Measurements from ENCODE around the gene NUP98. TPM values are rescaled to one million over a fixed set of nuclear protein-coding genes. Genes with fewer than 3 reads are reported as not detected.
A peak's percentile ranks its signal among the peaks of the same experiment; 100 is the strongest.
"Not testable (repeated sequence)": the region's sequence is repeated elsewhere in the genome, so short reads cannot be mapped to it uniquely, and the experiment has no call there.

Gene NUP98
- total RNA-seq, 1 donor from 2014 or later, result 47.8 TPM

GRCh38 chr11:3645552-3645951 is 151.8 kb downstream of the NUP98 start:
- Mint-ChIP-seq H3K27me3 (ENCODE audit: low read depth) (peaks cover 31% of the 10 kb centered on the region), H3K36me3 (ENCODE audit: low read depth) (no peaks in the 10 kb centered on the region), H3K4me1 (ENCODE audit: low read depth) (peaks cover 16% of the 10 kb centered on the region), H3K4me3 (ENCODE audit: unreplicated experiment) (no peak overlapping the region), H3K27ac (ENCODE audit: unreplicated experiment) (no peak overlapping the region), H3K9me3 (ENCODE audit: low read depth) (no peaks in the 10 kb centered on the region)
- no peak for DNase-seq (ENCODE audit: low spot score)
- TF ChIP-seq CTCF (IDR thresholded peaks at IDR 0.05), result no peak

- peaks cover 24% of the 10 kb centered on the region for H3K27me3 Mint-ChIP-seq (ENCODE audit: low read depth)
- peaks cover 16% of the 10 kb centered on the region for H3K4me1 Mint-ChIP-seq (ENCODE audit: low read depth)
- H3K4me3 Mint-ChIP-seq (ENCODE audit: unreplicated experiment), result no peak within 1 kb of the TSS
- no peak for DNase-seq (ENCODE audit: low spot score)
- no peak for TF ChIP-seq CTCF (IDR thresholded peaks at IDR 0.05)
- no peak within 1 kb of the TSS for H3K27ac Mint-ChIP-seq (ENCODE audit: unreplicated experiment)
- H3K36me3 Mint-ChIP-seq (ENCODE audit: low read depth), result no peaks in the 10 kb centered on the region
- no peaks in the 10 kb centered on the region for H3K9me3 Mint-ChIP-seq (ENCODE audit: low read depth)
These were observed 152.5 kb downstream of the NUP98 start, which contains the start of gene ART1 for GRCh38 chr11:3644817-3645235. ART1 (plus strand) TSS chr11:3645128; CDS start chr11:3659214, 14,086 bp downstream.

- DNase-seq (ENCODE audit: low spot score); H3K27ac Mint-ChIP-seq (ENCODE audit: unreplicated experiment); H3K36me3 Mint-ChIP-seq (ENCODE audit: low read depth); H3K9me3 Mint-ChIP-seq (ENCODE audit: low read depth): not testable (repeated sequence)
- Mint-ChIP-seq H3K27me3 (ENCODE audit: low read depth) (peaks cover 10% of the 10 kb centered on the region), H3K4me1 (ENCODE audit: low read depth) (peaks cover 16% of the 10 kb centered on the region), H3K4me3 (ENCODE audit: unreplicated experiment) (peak overlapping the region; percentile 78)
These were observed 154.2 kb downstream of the NUP98 start for GRCh38 chr11:3643102-3643546.

- peak overlapping the region; percentile 41 for H3K27ac Mint-ChIP-seq (ENCODE audit: unreplicated experiment)
- H3K9me3 Mint-ChIP-seq (ENCODE audit: low read depth), result no peaks in the 10 kb centered on the region
- peak overlapping the region; percentile 78 for H3K4me3 Mint-ChIP-seq (ENCODE audit: unreplicated experiment)
- H3K4me1 Mint-ChIP-seq (ENCODE audit: low read depth), result peaks cover 16% of the 10 kb centered on the region
- no peaks in the 10 kb centered on the region for H3K36me3 Mint-ChIP-seq (ENCODE audit: low read depth)
- peak; percentile 4 for TF ChIP-seq CTCF (IDR thresholded peaks at IDR 0.05)
- peaks cover 5% of the 10 kb centered on the region for H3K27me3 Mint-ChIP-seq (ENCODE audit: low read depth)
- DNase-seq (ENCODE audit: low spot score), result peak; percentile 88
These were observed 155.0 kb downstream of the NUP98 start for GRCh38 chr11:3642071-3642951.

- no peak for DNase-seq (ENCODE audit: low spot score)
- Mint-ChIP-seq H3K27ac (ENCODE audit: unreplicated experiment) (peak within 1 kb of the TSS; percentile 41), H3K36me3 (ENCODE audit: low read depth) (no peaks in the 10 kb centered on the region), H3K4me3 (ENCODE audit: unreplicated experiment) (peak within 1 kb of the TSS; percentile 78), H3K27me3 (ENCODE audit: low read depth) (peaks cover 5% of the 10 kb centered on the region), H3K9me3 (ENCODE audit: low read depth) (no peaks in the 10 kb centered on the region), H3K4me1 (ENCODE audit: low read depth) (peaks cover 16% of the 10 kb centered on the region)
- TF ChIP-seq CTCF (IDR thresholded peaks at IDR 0.05), result no peak
These were observed 155.7 kb downstream of the NUP98 start, which contains the start of gene ART5 for GRCh38 chr11:3641701-3642070. ART5 (minus strand) TSS chr11:3641992; CDS start chr11:3641862, 130 bp downstream.

Measured in chondrocyte (in vitro differentiated cells).